HepG2 (cell line): Measurements from ENCODE around the gene RSL1D1. TPM values are rescaled to one million over a fixed set of nuclear protein-coding genes. Genes with fewer than 3 reads are reported as not detected.
A peak's percentile ranks its signal among the peaks of the same experiment; 100 is the strongest.

Source experiments
- CERS6 ChIP-seq: sonication (generic); formaldehyde crosslinking; IDR thresholded peaks from 2 replicates; pipeline ENCODE4 v1.5.0; 2020; ENCODE audit warnings: missing genetic modification reagents
- KAT7 ChIP-seq: IDR thresholded peaks from 2 replicates; pipeline ENCODE4 v1.6.1; 2018; ENCODE audit warnings: borderline replicate concordance, missing compliant biosample characterization
- MAFF ChIP-seq: IDR thresholded peaks from 2 replicates; pipeline ENCODE4 v1.6.1; 2011; ENCODE audit warnings: low read depth, low read length, improper control_type of control experiment
- PRMT3 ChIP-seq: sonication (generic); formaldehyde crosslinking; IDR thresholded peaks from 2 replicates; pipeline ENCODE4 v1.8.1; 2022; ENCODE audit warnings: low read depth, mild to moderate bottlenecking, moderate library complexity, missing genetic modification reagents, borderline replicate concordance
- REPIN1 ChIP-seq: sonication (generic); formaldehyde crosslinking; IDR thresholded peaks from 2 replicates; pipeline ENCODE4 v1.8.0; 2022; ENCODE audit warnings: missing genetic modification reagents, low read depth, mild to moderate bottlenecking, borderline replicate concordance
- UBTF ChIP-seq: sonication (generic); formaldehyde crosslinking; IDR thresholded peaks from 2 replicates; pipeline ENCODE4 v1.4.0; 2020; ENCODE audit warnings: mild to moderate bottlenecking, missing genetic modification reagents
- ZBTB14 ChIP-seq: sonication (generic); formaldehyde crosslinking; IDR thresholded peaks from 2 replicates; pipeline ENCODE4 v1.4.0; 2020; ENCODE audit warnings: missing genetic modification reagents
- ZNF318 ChIP-seq: sonication (generic); formaldehyde crosslinking; IDR thresholded peaks from 2 replicates; pipeline ENCODE4 v1.4.0; 2020; ENCODE audit warnings: mild to moderate bottlenecking, missing genetic modification reagents
- ZNF501 ChIP-seq: sonication (generic); formaldehyde crosslinking; IDR thresholded peaks from 2 replicates; pipeline ENCODE4 v1.5.1; 2020; ENCODE audit warnings: mild to moderate bottlenecking, moderate library complexity, missing genetic modification reagents
- ZNF652 ChIP-seq: IDR thresholded peaks from 2 replicates; pipeline ENCODE4 v1.6.1; 2016; ENCODE audit warnings: low read depth, borderline replicate concordance
- ZNF660 ChIP-seq: sonication (generic); formaldehyde crosslinking; IDR thresholded peaks from 2 replicates; pipeline ENCODE4 v1.5.1; 2020; ENCODE audit warnings: mild to moderate bottlenecking, low read depth, missing genetic modification reagents, borderline replicate concordance
- ZNF678 ChIP-seq: sonication (generic); formaldehyde crosslinking; IDR thresholded peaks from 2 replicates; pipeline ENCODE4 v1.4.0; 2020; ENCODE audit warnings: mild to moderate bottlenecking, missing genetic modification reagents
- ZSCAN31 ChIP-seq: sonication (generic); formaldehyde crosslinking; IDR thresholded peaks from 2 replicates; pipeline ENCODE4 v1.5.0; 2020; ENCODE audit warnings: low read depth, mild to moderate bottlenecking, missing genetic modification reagents
- polyA plus RNA-seq, 8 experiments: library from polyadenylated mRNA; depleted of rRNA in 3 of 8; stranded (reverse) in 7 of 8; unstranded in 1 of 8; fragments of >200 nt; fragmentation: Illumina TruSeq in 4 of 8; extraction: Trizol in 4 of 8; gene quantifications; 2 replicates each; pipeline versions ENCODE4 v1.2.1 to v1.2.3, GENCODE V29; 2011 to 2016; ENCODE audit warnings: low read depth in 4 of 8, missing spikeins in 1 of 8, mixed read lengths in 1 of 8; ENCODE audit not compliant: insufficient read depth in 1 of 8
- total RNA-seq, 5 experiments: library from RNA; depleted of rRNA; stranded (reverse); fragments of >200 nt; fragmentation: Illumina TruSeq; extraction: Trizol; gene quantifications; 2 replicates each; pipeline ENCODE4 v1.2.3, GENCODE V29; 2016; ENCODE audit warnings: low read depth in 1 of 5
- TF ChIP-seq, protein P1 (sequence below): sonication (generic); formaldehyde crosslinking; conservative IDR thresholded peaks from 2 replicates; pipeline ENCODE4 v1.4.0; 2020; ENCODE audit warnings: missing genetic modification reagents

Gene RSL1D1
- total and polyA plus RNA-seq, 2 of the 13 experiments (the other 11 are each of a cell fraction or from before 2014, with no cell fraction given): 187 to 343 TPM

DNA sequence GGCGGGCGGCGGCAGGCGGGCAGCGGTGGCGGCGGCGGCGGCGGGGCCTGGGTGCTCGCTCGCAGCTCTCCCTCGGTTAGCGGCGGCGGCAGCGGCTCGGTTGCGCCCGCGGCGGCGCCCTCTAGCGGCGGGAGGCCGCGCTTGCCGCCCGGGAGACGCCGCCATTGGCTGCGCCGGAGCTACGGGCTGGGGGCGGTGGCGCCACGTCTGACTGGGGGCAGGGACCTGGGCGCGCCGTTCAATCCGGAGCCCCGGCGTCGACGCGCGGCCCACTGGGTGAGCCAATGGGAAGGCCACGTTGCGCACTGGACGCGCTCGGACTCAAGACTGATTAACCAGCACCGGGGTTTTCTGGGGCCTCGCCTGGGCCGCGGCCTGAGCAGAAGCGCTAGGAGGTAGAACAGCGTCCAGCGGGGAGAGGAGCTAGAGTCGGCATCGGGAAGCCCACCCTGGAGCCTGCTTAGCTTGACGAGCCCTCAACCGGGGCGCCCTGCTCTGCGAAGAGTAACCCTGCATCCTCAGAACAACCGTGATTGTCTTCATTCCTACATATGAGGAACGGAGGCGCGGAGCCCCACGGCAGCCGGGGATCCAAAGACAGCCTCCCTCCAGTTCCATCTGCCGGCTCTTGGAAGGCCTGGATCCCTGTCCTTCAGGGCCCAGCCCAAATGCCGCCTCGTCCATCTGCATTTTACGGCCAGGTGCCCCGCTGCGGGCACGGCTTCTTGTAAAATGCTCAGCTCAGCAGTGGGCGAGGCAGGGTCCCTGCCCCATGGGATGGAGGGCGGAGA lies 54.0 kb downstream of the RSL1D1 start, which contains the start of gene ZC3H7A (continued):
- TF ChIP-seq ZNF318 (CRISPR knock-in tag) (peak; percentile 93), ZNF501 (CRISPR knock-in tag) (peak; percentile 98), ZNF652 (no peak), ZSCAN31 (CRISPR knock-in tag) (peak; percentile 94), PRMT3 (CRISPR knock-in tag) (peak; percentile 51; the same call in 1 of the 2 replicates), ZBTB14 (peak; percentile 88), MAFF (no peak), ZNF678 (CRISPR knock-in tag) (peak; percentile 98), KAT7 (peak; percentile 99), ZNF660 (CRISPR knock-in tag) (peak; percentile 68; the same call in 1 of the 2 replicates), CERS6 (CRISPR knock-in tag) (peak; percentile 60; the same call in 1 of the 2 replicates), REPIN1 (peak; percentile 94), UBTF (CRISPR knock-in tag) (peak; percentile 99)
- TF ChIP-seq, protein P1, sequence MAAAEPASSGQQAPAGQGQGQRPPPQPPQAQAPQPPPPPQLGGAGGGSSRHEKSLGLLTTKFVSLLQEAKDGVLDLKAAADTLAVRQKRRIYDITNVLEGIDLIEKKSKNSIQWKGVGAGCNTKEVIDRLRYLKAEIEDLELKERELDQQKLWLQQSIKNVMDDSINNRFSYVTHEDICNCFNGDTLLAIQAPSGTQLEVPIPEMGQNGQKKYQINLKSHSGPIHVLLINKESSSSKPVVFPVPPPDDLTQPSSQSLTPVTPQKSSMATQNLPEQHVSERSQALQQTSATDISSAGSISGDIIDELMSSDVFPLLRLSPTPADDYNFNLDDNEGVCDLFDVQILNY: peak; percentile 45
